Measurements from ENCODE around the gene MOCOS. TPM values are rescaled to one million over a fixed set of nuclear protein-coding genes. Genes with fewer than 3 reads are reported as not detected.

Gene MOCOS
- total RNA-seq, 4 donors from 2014 or later: 3.9 to 16.8 (median 8.7) TPM

GRCh38 chr18:36203360-36203895 lies 16.1 kb downstream of the MOCOS start:
- TF ChIP-seq CTCF (IDR thresholded peaks at IDR 0.05; ENCODE audit: low read depth): no peak

- no peak for TF ChIP-seq CTCF (IDR thresholded peaks at IDR 0.05; ENCODE audit: low read depth)
Measured at GRCh38 chr18:36205166-36205565, 17.9 kb downstream of the MOCOS start.

- no peak for TF ChIP-seq CTCF (IDR thresholded peaks at IDR 0.05; ENCODE audit: low read depth)
Measured at GRCh38 chr18:36207303-36207702, 20.0 kb downstream of the MOCOS start.

GRCh38 chr18:36211612-36212065 lies 24.3 kb downstream of the MOCOS start:
- no peak for TF ChIP-seq CTCF (IDR thresholded peaks at IDR 0.05; ENCODE audit: low read depth)

GRCh38 chr18:36212301-36213171 lies 25.2 kb downstream of the MOCOS start:
- TF ChIP-seq CTCF (IDR thresholded peaks at IDR 0.05; ENCODE audit: low read depth): no peak

- TF ChIP-seq CTCF (IDR thresholded peaks at IDR 0.05; ENCODE audit: low read depth): no peak
Measured at GRCh38 chr18:36214811-36215210, 27.5 kb downstream of the MOCOS start.

GRCh38 chr18:36215577-36215976 lies 28.3 kb downstream of the MOCOS start:
- no peak for TF ChIP-seq CTCF (IDR thresholded peaks at IDR 0.05; ENCODE audit: low read depth)
